GM23248 (cell line): ENCODE results near the gene SIPA1. TPM values are rescaled to one million over a fixed set of nuclear protein-coding genes. Genes with fewer than 3 reads are reported as not detected.
A peak's percentile ranks its signal among the peaks of the same experiment; 100 is the strongest.

Experiments used
- DNase-seq: peaks from one replicate; pipeline ENCODE4 v3.0.0-alpha.2; 2015
- H2AFZ ChIP-seq: fragments of 200-600 bp; sonication (generic); 2 replicates; pipeline ENCODE4 v1.6.1; 2016; ENCODE audit warnings: antibody characterized with exemption
- H3F3A ChIP-seq: fragments of 200-600 bp; sonication (generic); 2 replicates; pipeline ENCODE4 v1.6.1; 2016; ENCODE audit warnings: mild to moderate bottlenecking, antibody characterized with exemption, mixed run types; ENCODE audit not compliant: insufficient read depth
- H3K27ac ChIP-seq: fragments of 200-600 bp; sonication (generic); 2 replicates; pipeline ENCODE4 v1.5.1; 2016; ENCODE audit warnings: mild to moderate bottlenecking
- H3K27me3 ChIP-seq: fragments of 200-600 bp; sonication (generic); replicated peaks from 2 replicates; pipeline ENCODE4 v1.6.1; 2016; ENCODE audit warnings: mild to moderate bottlenecking; ENCODE audit not compliant: insufficient read depth
- H3K36me3 ChIP-seq: fragments of 200-600 bp; sonication (generic); 2 replicates; pipeline ENCODE4 v1.6.1; 2016; ENCODE audit warnings: low read depth, mild to moderate bottlenecking
- H3K4me1 ChIP-seq: fragments of 200-600 bp; sonication (generic); 2 replicates; pipeline ENCODE4 v1.6.1; 2016; ENCODE audit warnings: mild to moderate bottlenecking; ENCODE audit not compliant: insufficient read depth
- H3K4me2 ChIP-seq: fragments of 200-600 bp; sonication (generic); one replicate; pipeline ENCODE4 v1.6.1; 2016; ENCODE audit warnings: mild to moderate bottlenecking; ENCODE audit not compliant: unreplicated experiment
- H3K4me3 ChIP-seq: fragments of 200-600 bp; sonication (generic); 2 replicates; pipeline ENCODE4 v1.5.1; 2016; ENCODE audit warnings: mild to moderate bottlenecking
- H3K79me2 ChIP-seq: fragments of 200-600 bp; sonication (generic); 2 replicates; pipeline ENCODE4 v1.6.1; 2016; ENCODE audit warnings: mild to moderate bottlenecking; ENCODE audit not compliant: insufficient read depth
- H3K9ac ChIP-seq: fragments of 200-600 bp; sonication (generic); 2 replicates; pipeline ENCODE4 v1.6.1; 2016; ENCODE audit warnings: mild to moderate bottlenecking
- H3K9me2 ChIP-seq: fragments of 200-600 bp; sonication (generic); 2 replicates; pipeline ENCODE4 v1.6.1; 2016; ENCODE audit warnings: mixed run types, mild to moderate bottlenecking, moderate library complexity; ENCODE audit not compliant: insufficient read depth
- H3K9me3 ChIP-seq: fragments of 200-600 bp; sonication (generic); one replicate; pipeline ENCODE4 v1.6.1; 2017; ENCODE audit warnings: low read depth
- H4K20me1 ChIP-seq: fragments of 200-600 bp; sonication (generic); 2 replicates; pipeline ENCODE4 v1.6.0; 2016; ENCODE audit not compliant: insufficient read depth
- EZH2 ChIP-seq: fragments of 200-600 bp; sonication (generic); IDR thresholded peaks from 2 replicates; pipeline ENCODE4 v1.6.1; 2018; ENCODE audit warnings: antibody characterized with exemption, mild to moderate bottlenecking; ENCODE audit not compliant: insufficient read depth, poor library complexity, severe bottlenecking
- EZH2phosphoT487 ChIP-seq: fragments of 200-600 bp; sonication (generic); IDR thresholded peaks from 2 replicates; pipeline ENCODE4 v1.6.1; 2018; ENCODE audit warnings: antibody characterized with exemption, moderate library complexity, mild to moderate bottlenecking, low read depth; ENCODE audit not compliant: insufficient read depth
- WGBS, 2 experiments: methylation state at CpG; one replicate each; pipeline ENCODE4 v1.1.6; 2015 to 2017; ENCODE audit warnings: low lambda C conversion rate in 2 of 2, low coverage in 1 of 2; ENCODE audit errors: missing lambda C conversion rate in 2 of 2; 5-methylcytosine and 5-hydroxymethylcytosine counted together
- in situ Hi-C: fragments of 300-500 bp; cut with MboI; formaldehyde crosslinking; loops from 2 replicates; pipeline ENCODE4 v1.15.0; 2020
- polyA plus RNA-seq: library from polyadenylated mRNA; unstranded; fragments of >200 nt; fragmentation: Nextera tagmentation; extraction: Ambion mirVana; gene quantifications from 2 replicates; pipeline ENCODE4 v1.2.1, GENCODE V29; 2016
- total RNA-seq: library from RNA; depleted of rRNA; stranded (reverse); fragments of >200 nt; shearing (Covaris generic); gene quantifications from 2 replicates; pipeline ENCODE4 v1.2.3, GENCODE V29; 2014

The SIPA1 gene
- total and polyA plus RNA-seq, 2 experiments from 2014 or later, result 13.0 to 15.9 TPM

- peaks cover 5% of the 10 kb centered on the region; the same call in 1 of the 2 replicates for H3F3A ChIP-seq
- H3K4me3 ChIP-seq, result peak overlapping the region; percentile 53
- H3K4me2 ChIP-seq, result peak overlapping the region; percentile 60
- DNase-seq, result peak; percentile 98
- no peaks in the 10 kb centered on the region for H3K27me3 ChIP-seq
- H3K27ac ChIP-seq, result peak overlapping the region; percentile 35
- peaks cover 35% of the 10 kb centered on the region for H3K79me2 ChIP-seq
- TF ChIP-seq EZH2 (no peak), EZH2phosphoT487 (no peak)
- no peaks in the 10 kb centered on the region for H3K9me2 ChIP-seq
- peak overlapping the region; percentile 54 for H3K9ac ChIP-seq
- no peaks in the 10 kb centered on the region; the same call in 1 of the 2 replicates for H4K20me1 ChIP-seq
- in situ Hi-C loops, result no loop called here
- H3K9me3 ChIP-seq, result no peaks in the 10 kb centered on the region
- H3K36me3 ChIP-seq, result peaks cover 11% of the 10 kb centered on the region; the same call in 1 of the 2 replicates
- H2AFZ ChIP-seq, result no peak overlapping the region
- 3 to 6% methylated on average over 56 to 61 of the region's 67 CpGs for WGBS, 2 experiments
- H3K4me1 ChIP-seq, result peaks cover 15% of the 10 kb centered on the region; the same call in 1 of the 2 replicates
Measured at GRCh38 chr11:65606876-65607613, 30.9 kb upstream of the SIPA1 start.

GRCh38 chr11:65607614-65608426, 30.1 kb upstream of the SIPA1 start:
- no peaks in the 10 kb centered on the region for H3K9me3 ChIP-seq
- peaks cover 5% of the 10 kb centered on the region; the same call in 1 of the 2 replicates for H3F3A ChIP-seq
- peak overlapping the region; percentile 53 for H3K4me3 ChIP-seq
- TF ChIP-seq EZH2, result no peak
- TF ChIP-seq EZH2phosphoT487, result no peak
- no peak overlapping the region for H2AFZ ChIP-seq
- no peaks in the 10 kb centered on the region; the same call in 1 of the 2 replicates for H4K20me1 ChIP-seq
- WGBS, 2 experiments, result 65% methylated on average over 37 of the region's 37 CpGs
- DNase-seq, result no peak
- no peak overlapping the region for H3K9ac ChIP-seq
- in situ Hi-C loops, result no loop called here
- no peak overlapping the region for H3K27ac ChIP-seq
- peaks cover 43% of the 10 kb centered on the region for H3K79me2 ChIP-seq
- H3K27me3 ChIP-seq, result no peaks in the 10 kb centered on the region
- H3K36me3 ChIP-seq, result peaks cover 11% of the 10 kb centered on the region; the same call in 1 of the 2 replicates
- H3K4me1 ChIP-seq, result peaks cover 22% of the 10 kb centered on the region
- H3K9me2 ChIP-seq, result no peaks in the 10 kb centered on the region
- peak overlapping the region; percentile 60 for H3K4me2 ChIP-seq

DNA sequence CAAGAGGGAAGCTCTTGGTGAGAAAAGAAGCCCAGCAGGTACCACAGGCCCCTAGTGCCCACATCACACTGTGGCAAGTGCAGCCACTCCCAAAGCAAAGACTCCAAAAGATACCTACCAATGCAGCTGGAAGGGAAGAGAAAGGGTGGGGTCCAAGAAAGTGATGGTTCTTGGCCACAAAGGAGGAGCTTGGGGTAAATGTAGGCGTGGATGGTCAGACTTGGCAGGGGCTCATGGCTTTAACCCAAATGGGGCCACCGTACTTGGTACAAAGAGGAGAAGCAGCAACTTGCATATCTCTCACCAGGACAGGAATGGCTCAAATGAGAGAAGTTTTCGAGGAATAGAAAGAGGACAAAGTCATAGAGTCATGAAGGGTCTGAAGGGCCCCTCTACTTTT, 28.7 kb upstream of the SIPA1 start:
- H3K36me3 ChIP-seq, result peaks cover 6% of the 10 kb centered on the region; the same call in 1 of the 2 replicates
- in situ Hi-C loops, result no loop called here
- no peak overlapping the region for H3K4me2 ChIP-seq
- WGBS, 2 experiments, result 30 to 31% methylated on average over 3 of the region's 3 CpGs
- peaks cover 56% of the 10 kb centered on the region for H3K79me2 ChIP-seq
- no peaks in the 10 kb centered on the region for H3K9me2 ChIP-seq
- no peak for TF ChIP-seq EZH2phosphoT487
- no peak for TF ChIP-seq EZH2
- H3K27me3 ChIP-seq, result no peaks in the 10 kb centered on the region
- H3F3A ChIP-seq, result peaks cover 5% of the 10 kb centered on the region; the same call in 1 of the 2 replicates
- no peaks in the 10 kb centered on the region for H3K9me3 ChIP-seq
- H3K27ac ChIP-seq, result no peak overlapping the region
- DNase-seq, result peak; percentile 46
- H2AFZ ChIP-seq, result no peak overlapping the region
- H3K9ac ChIP-seq, result no peak overlapping the region
- peaks cover 23% of the 10 kb centered on the region for H3K4me1 ChIP-seq
- H4K20me1 ChIP-seq, result no peaks in the 10 kb centered on the region; the same call in 1 of the 2 replicates
- no peak overlapping the region for H3K4me3 ChIP-seq

DNA sequence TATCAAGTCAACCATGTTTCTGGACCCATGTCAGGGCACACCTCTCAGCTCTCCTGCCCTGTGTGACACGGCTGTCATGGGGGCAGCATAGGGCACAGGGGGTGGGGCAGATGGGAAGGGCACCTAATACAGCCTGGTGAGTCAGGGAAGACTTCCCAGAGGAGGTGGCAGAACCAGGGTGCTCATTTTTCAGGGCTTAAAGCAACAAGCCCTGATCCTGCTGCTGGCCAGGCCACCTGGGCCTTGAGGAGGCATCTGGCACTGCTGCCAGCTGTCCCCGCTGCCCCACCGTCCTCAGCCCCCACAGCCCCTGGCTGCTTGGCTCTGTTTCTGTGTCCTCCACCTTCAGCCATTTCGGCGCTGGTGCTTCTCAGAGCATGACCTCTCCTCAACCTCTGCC, 28.2 kb upstream of the SIPA1 start:
- Histone ChIP-seq H3K9ac (no peak overlapping the region), H3K4me3 (no peak overlapping the region), H3K9me2 (no peaks in the 10 kb centered on the region), H3F3A (peaks cover 5% of the 10 kb centered on the region; the same call in 1 of the 2 replicates), H3K4me2 (no peak overlapping the region), H4K20me1 (no peaks in the 10 kb centered on the region; the same call in 1 of the 2 replicates), H3K27ac (no peak overlapping the region), H3K27me3 (no peaks in the 10 kb centered on the region), H3K79me2 (peaks cover 60% of the 10 kb centered on the region), H3K9me3 (no peaks in the 10 kb centered on the region), H3K36me3 (peaks cover 2% of the 10 kb centered on the region; the same call in 1 of the 2 replicates), H2AFZ (no peak overlapping the region), H3K4me1 (peaks cover 23% of the 10 kb centered on the region)
- in situ Hi-C loops, result no loop called here
- WGBS, 2 experiments, result 85 to 86% methylated on average over 5 of the region's 5 CpGs
- no peak for DNase-seq
- TF ChIP-seq EZH2 (no peak), EZH2phosphoT487 (no peak)
